Thyroid gland (tissue), 4 donors: ENCODE measurements around the gene NOTCH4.

ENCODE experiments used
- CTCF ChIP-seq, 6 experiments: fragments of 200-600 bp in 3 of 6; fragments of 450-650 bp in 3 of 6; sonication (generic) in 3 of 6; IDR thresholded peaks; one replicate each; pipeline ENCODE4 v1.5.1; 2016 to 2019; ENCODE audit warnings: antibody characterized with exemption in 6 of 6, mild to moderate bottlenecking in 2 of 6, inconsistent platforms in 1 of 6, moderate library complexity in 1 of 6
- POLR2A ChIP-seq, 2 donors: fragments of 450-650 bp; IDR thresholded peaks; one replicate each; pipeline ENCODE4 v1.6.1; 2017; ENCODE audit warnings: antibody characterized with exemption in 2 of 2, mild to moderate bottlenecking in 2 of 2, moderate library complexity in 1 of 2

GRCh38 chr6:32175711-32176475 is 48.0 kb downstream of the NOTCH4 start, which contains the start of gene AGPAT1:
- TF ChIP-seq CTCF (IDR thresholded peaks at IDR 0.05) (no peak), POLR2A (IDR thresholded peaks at IDR 0.05) (peak in 1 of 2 donors; percentile 80)
